Sigmoid colon (tissue), 7 donors: ENCODE results near the gene STEAP4. TPM values are rescaled to one million over a fixed set of nuclear protein-coding genes. Genes with fewer than 3 reads are reported as not detected.

Experiments used
- DNase-seq: peaks from one replicate; pipeline ENCODE4 v3.0.0-alpha.2; 2019
- H3K27ac ChIP-seq, 4 donors: fragments of 200-600 bp; sonication (generic); one replicate each; pipeline ENCODE4 v1.5.1; 2016 to 2019; ENCODE audit warnings: mild to moderate bottlenecking in 1 of 4
- H3K27me3 ChIP-seq, 3 donors: fragments of 200-600 bp; sonication (generic); one replicate each; pipeline ENCODE4 v1.5.1; 2019; ENCODE audit warnings: mild to moderate bottlenecking in 1 of 3
- H3K36me3 ChIP-seq, 4 donors: fragments of 200-600 bp; sonication (generic); one replicate each; pipeline ENCODE4 v1.5.1; 2016 to 2019
- H3K4me1 ChIP-seq, 4 donors: fragments of 200-600 bp; sonication (generic); one replicate each; pipeline ENCODE4 v1.5.1; 2017 to 2019
- H3K4me3 ChIP-seq, 4 donors: fragments of 200-600 bp; sonication (generic); one replicate each; pipeline ENCODE4 v1.5.1; 2017 to 2019; ENCODE audit warnings: mild to moderate bottlenecking in 2 of 4, moderate library complexity in 1 of 4
- H3K9me3 ChIP-seq, 4 donors: fragments of 200-600 bp in 3 of 4; sonication (generic) in 3 of 4; one replicate each; pipeline versions ENCODE4 v1.5.1 to v1.6.1; 2013 to 2019
- EP300 ChIP-seq, 4 donors: sonication (generic); formaldehyde crosslinking; IDR thresholded peaks; one replicate each; pipeline ENCODE4 v1.6.1; 2017; ENCODE audit warnings: antibody characterized with exemption in 4 of 4
- POLR2A ChIP-seq, 2 donors: fragments of 450-650 bp; IDR thresholded peaks; one replicate each; pipeline ENCODE4 v1.6.1; 2016; ENCODE audit warnings: antibody characterized with exemption in 2 of 2, mild to moderate bottlenecking in 2 of 2, moderate library complexity in 2 of 2
- POLR2AphosphoS5 ChIP-seq, 4 donors: sonication (generic); formaldehyde crosslinking; IDR thresholded peaks; one replicate each; pipeline ENCODE4 v1.6.1; 2017; ENCODE audit warnings: antibody characterized with exemption in 4 of 4
- WGBS, 2 donors: extraction: QIAGEN DNeasy Blood & Tissue Kit; methylation state at CpG; one replicate each; pipeline ENCODE4 v1.1.7; 2013; 5-methylcytosine and 5-hydroxymethylcytosine counted together
- intact Hi-C: fragments of 100-400 bp; cut with DNase I; formaldehyde crosslinking; loops from one replicate; pipeline ENCODE4 v1.15.1; 2023
- polyA plus RNA-seq, 3 donors: library from polyadenylated mRNA; stranded (reverse); fragments of 200-250 nt; gene quantifications; one replicate each; pipeline ENCODE4 v1.2.3, GENCODE V29; 2013
- total RNA-seq, 4 donors: library from RNA; depleted of rRNA; stranded (reverse); fragments of >200 nt; gene quantifications; one replicate each; pipeline ENCODE4 v1.1.0, GENCODE V29; 2016
- TF ChIP-seq, protein P1 (sequence below), 4 experiments: fragments of 450-650 bp in 3 of 4; fragments of 200-600 bp in 1 of 4; IDR thresholded peaks; one replicate each; pipeline ENCODE4 v1.5.1; 2016 to 2019; ENCODE audit warnings: antibody characterized with exemption in 4 of 4, mild to moderate bottlenecking in 3 of 4, moderate library complexity in 2 of 4
- donor health status: healthy with polysubstance abuse.
- donor health status: Bipolar disorder and iron deficiency.
- donor health status: healthy.

STEAP4 gene
- total and polyA plus RNA-seq, 7 donors: 0.23 to 15.8 (median 10.5) TPM

DNA sequence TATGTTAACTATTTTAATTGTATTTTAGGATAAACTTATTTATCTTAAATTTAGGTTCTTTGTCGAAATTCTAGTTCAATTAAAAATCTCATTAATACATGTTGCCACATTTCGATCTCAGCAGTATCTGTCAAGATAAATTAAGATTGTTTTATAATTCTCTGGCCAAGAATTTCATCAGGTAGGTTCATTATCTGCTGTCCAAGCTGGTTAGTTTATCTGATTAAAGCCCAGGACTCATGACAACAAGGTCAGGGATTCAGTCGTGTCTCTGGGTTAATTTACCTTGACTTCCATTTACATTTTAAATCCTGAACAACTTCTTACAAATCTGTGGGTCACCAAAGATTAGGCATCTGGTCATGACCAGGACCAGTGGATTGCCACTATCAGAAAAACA lies 7.6 kb downstream of the STEAP4 start:
- Histone ChIP-seq H3K27me3 (no peaks in the 10 kb centered on the region), H3K9me3 (no peaks in the 10 kb centered on the region), H3K4me3 (no peak overlapping the region), H3K4me1 (no peaks in the 10 kb centered on the region), H3K27ac (no peak overlapping the region), H3K36me3 (no peaks in the 10 kb centered on the region)
- no peak for DNase-seq
- WGBS, 2 donors: 84 to 90% methylated on average over 3 of the region's 3 CpGs
- intact Hi-C loops: no loop called here
- TF ChIP-seq POLR2A (IDR thresholded peaks at IDR 0.05) (no peak), POLR2AphosphoS5 (IDR thresholded peaks at IDR 0.05) (no peak), EP300 (IDR thresholded peaks at IDR 0.05) (no peak)
- TF ChIP-seq, protein P1, sequence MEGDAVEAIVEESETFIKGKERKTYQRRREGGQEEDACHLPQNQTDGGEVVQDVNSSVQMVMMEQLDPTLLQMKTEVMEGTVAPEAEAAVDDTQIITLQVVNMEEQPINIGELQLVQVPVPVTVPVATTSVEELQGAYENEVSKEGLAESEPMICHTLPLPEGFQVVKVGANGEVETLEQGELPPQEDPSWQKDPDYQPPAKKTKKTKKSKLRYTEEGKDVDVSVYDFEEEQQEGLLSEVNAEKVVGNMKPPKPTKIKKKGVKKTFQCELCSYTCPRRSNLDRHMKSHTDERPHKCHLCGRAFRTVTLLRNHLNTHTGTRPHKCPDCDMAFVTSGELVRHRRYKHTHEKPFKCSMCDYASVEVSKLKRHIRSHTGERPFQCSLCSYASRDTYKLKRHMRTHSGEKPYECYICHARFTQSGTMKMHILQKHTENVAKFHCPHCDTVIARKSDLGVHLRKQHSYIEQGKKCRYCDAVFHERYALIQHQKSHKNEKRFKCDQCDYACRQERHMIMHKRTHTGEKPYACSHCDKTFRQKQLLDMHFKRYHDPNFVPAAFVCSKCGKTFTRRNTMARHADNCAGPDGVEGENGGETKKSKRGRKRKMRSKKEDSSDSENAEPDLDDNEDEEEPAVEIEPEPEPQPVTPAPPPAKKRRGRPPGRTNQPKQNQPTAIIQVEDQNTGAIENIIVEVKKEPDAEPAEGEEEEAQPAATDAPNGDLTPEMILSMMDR (IDR thresholded peaks at IDR 0.05): no peak

DNA sequence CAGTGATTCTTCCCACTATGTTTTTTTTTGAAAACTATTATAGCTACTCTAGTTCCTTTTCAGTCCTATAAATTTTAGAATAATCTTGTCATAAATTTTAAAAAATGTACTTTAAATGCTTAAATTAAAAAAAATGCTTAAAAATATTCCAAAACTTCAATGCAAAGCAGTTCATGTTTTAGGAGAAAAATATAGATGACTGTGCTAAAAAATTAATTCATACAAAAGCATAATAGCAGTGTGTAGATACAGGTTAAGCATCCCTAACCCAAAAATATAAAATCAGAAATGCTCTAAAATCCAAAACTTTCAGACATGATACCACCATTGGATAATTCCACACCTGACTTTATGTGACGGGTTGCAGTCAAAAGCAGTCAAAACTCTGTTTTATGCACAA lies 12.8 kb downstream of the STEAP4 start:
- intact Hi-C loops: no loop called here
- TF ChIP-seq EP300 (IDR thresholded peaks at IDR 0.05) (no peak), POLR2AphosphoS5 (IDR thresholded peaks at IDR 0.05) (no peak), POLR2A (IDR thresholded peaks at IDR 0.05) (no peak)
- TF ChIP-seq, protein P1 (IDR thresholded peaks at IDR 0.05): no peak
- DNase-seq: no peak
- Histone ChIP-seq H3K36me3 (no peaks in the 10 kb centered on the region), H3K27me3 (no peaks in the 10 kb centered on the region), H3K4me1 (no peaks in the 10 kb centered on the region), H3K27ac (no peak overlapping the region), H3K9me3 (no peaks in the 10 kb centered on the region), H3K4me3 (no peak overlapping the region)
- WGBS, 2 donors: 93 to 94% methylated on average over 1 of the region's 1 CpG

DNA sequence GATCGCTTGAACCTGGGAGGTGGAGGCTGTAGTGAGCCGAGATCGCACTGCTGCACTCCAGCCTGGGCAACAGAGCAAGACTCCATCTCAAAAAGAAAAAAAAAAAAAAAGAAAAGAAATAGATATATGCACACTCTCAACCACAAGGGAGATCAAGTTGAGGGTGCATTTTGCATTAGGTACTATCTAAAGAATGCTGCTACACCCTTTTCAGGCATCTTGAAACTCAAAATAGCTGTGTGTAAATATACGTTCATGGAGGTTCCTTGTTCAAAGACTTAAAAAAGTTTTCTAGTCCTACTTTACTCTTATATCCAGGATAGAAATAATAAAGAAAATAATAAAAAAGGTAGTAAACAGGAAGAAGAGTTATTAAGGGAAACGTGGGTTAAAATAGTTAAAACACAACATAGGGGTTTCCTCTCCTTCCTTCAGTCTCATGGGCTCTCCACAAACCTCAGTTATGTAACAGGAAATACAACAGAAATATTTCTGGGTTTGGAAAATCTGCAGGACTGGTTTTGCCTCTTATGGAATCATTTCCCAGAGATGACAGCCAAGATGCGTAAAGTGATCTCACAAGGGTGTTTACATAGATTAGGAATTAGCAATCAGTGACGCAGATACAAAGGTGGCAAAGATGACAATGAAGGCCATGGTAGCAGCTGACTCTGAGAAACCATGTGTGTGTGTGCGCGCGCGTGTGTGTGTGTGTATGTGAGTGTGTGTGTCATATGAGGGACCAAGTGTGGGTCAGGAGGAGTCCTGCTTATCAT lies 15.1 kb downstream of the STEAP4 start:
- H3K9me3 ChIP-seq: no peaks in the 10 kb centered on the region
- no peak for TF ChIP-seq POLR2A (IDR thresholded peaks at IDR 0.05)
- TF ChIP-seq, protein P1 (IDR thresholded peaks at IDR 0.05): no peak
- no peak for TF ChIP-seq POLR2AphosphoS5 (IDR thresholded peaks at IDR 0.05)
- TF ChIP-seq EP300 (IDR thresholded peaks at IDR 0.05): no peak
- intact Hi-C loops: no loop called here
- no peaks in the 10 kb centered on the region for H3K36me3 ChIP-seq
- H3K27me3 ChIP-seq: no peaks in the 10 kb centered on the region
- H3K27ac ChIP-seq: no peak overlapping the region
- H3K4me1 ChIP-seq: no peaks in the 10 kb centered on the region
- 70 to 82% methylated on average over 11 of the region's 11 CpGs for WGBS, 2 donors
- no peak overlapping the region for H3K4me3 ChIP-seq
- no peak for DNase-seq

DNA sequence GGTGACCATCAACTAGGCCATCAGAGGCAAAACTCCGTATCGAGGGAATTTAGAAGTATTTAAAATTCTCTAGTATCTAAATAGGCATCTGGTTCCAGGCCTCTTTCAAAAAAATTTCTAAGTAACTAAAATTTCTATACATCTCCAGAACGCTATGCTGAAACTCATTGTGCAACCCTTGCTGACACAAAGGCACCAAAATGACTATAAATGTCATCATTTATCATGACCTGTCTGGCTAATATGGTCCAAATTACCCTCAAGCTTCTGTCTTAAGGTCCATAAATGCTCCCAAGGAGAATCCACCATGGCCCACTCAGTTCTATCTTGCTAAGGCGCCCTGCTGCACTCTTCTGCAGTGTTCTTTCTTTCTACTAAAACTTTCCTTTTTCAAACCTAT lies 16.2 kb downstream of the STEAP4 start:
- DNase-seq: no peak
- H3K27me3 ChIP-seq: no peaks in the 10 kb centered on the region
- TF ChIP-seq EP300 (IDR thresholded peaks at IDR 0.05) (no peak), POLR2A (IDR thresholded peaks at IDR 0.05) (no peak), POLR2AphosphoS5 (IDR thresholded peaks at IDR 0.05) (no peak)
- TF ChIP-seq, protein P1 (IDR thresholded peaks at IDR 0.05): no peak
- H3K4me3 ChIP-seq: no peak overlapping the region
- no peak overlapping the region for H3K27ac ChIP-seq
- intact Hi-C loops: no loop called here
- H3K9me3 ChIP-seq: no peaks in the 10 kb centered on the region
- WGBS, 2 donors: 89 to 94% methylated on average over 4 of the region's 4 CpGs
- no peaks in the 10 kb centered on the region for H3K4me1 ChIP-seq
- no peaks in the 10 kb centered on the region for H3K36me3 ChIP-seq
